ENCODE results near the gene KLF5. TPM values are rescaled to one million over a fixed set of nuclear protein-coding genes. Genes with fewer than 3 reads are reported as not detected.
A peak's percentile ranks its signal among the peaks of the same experiment; 100 is the strongest.

Gene KLF5
- 0.21 and 0.82 TPM in 2 replicates for total RNA-seq (2014; rRNA removed; shearing (Covaris generic))
- total RNA-seq (2022) = 0.29 and 1.1 TPM in 2 replicates
- percentile 33 among the genes with signal in this experiment for Bru-seq, nascent RNA
- BruChase-seq, experiment 1, labeled RNA remaining after a 6-hour chase = percentile 25 among the genes with signal in this experiment
- BruChase-seq, experiment 2, labeled RNA remaining after a 2-hour chase = percentile 36 among the genes with signal in this experiment
- long read RNA-seq, partial matches to known transcripts = 0 of 1 reads
- long read RNA-seq, other reads (novel, unspliced or antisense) = 1 of 1 reads

- no peak for TF ChIP-seq EZH2phosphoT487 (IDR thresholded peaks at IDR 0.05; ENCODE audit: borderline replicate concordance, low read depth, low read length)
- TF ChIP-seq CTCF (conservative IDR thresholded peaks at IDR 0.05; ENCODE audit: low read length) = no peak
- H3K9me3 ChIP-seq (ENCODE audit: low read length) = no peaks in the 10 kb centered on the region
- POLR2A ChIA-PET = no interaction called here
- H3K4me2 ChIP-seq (ENCODE audit: low read length) = peak within 1 kb of the TSS; percentile 66
- no peaks in the 10 kb centered on the region for H3K4me1 ChIP-seq (ENCODE audit: insufficient read depth, low read length, poor library complexity, severe bottlenecking)
- no peaks in the 10 kb centered on the region for H3K79me2 ChIP-seq (ENCODE audit: insufficient read depth, low read depth, low read length)
- intact Hi-C loops (cut with micrococcal nuclease; ENCODE audit: unreplicated experiment) = no loop called here
- H4K20me1 ChIP-seq (ENCODE audit: insufficient read depth, low read length) = no peaks in the 10 kb centered on the region; the same call in 1 of the 2 replicates
- peak; percentile 82 for DNase-seq (ENCODE audit: low spot score)
- peak within 1 kb of the TSS; percentile 64 for H3K4me3 ChIP-seq (ENCODE audit: low read depth, low read length, poor library complexity, severe bottlenecking)
- CTCF ChIA-PET (ENCODE audit: unreplicated experiment) = no interaction called here
- H2AFZ ChIP-seq (ENCODE audit: low read length) = peak within 1 kb of the TSS; percentile 30; the same call in 1 of the 2 replicates
- no peaks in the 10 kb centered on the region for H3K36me3 ChIP-seq (ENCODE audit: insufficient read depth, low read length)
- H3K27ac ChIP-seq (ENCODE audit: low read depth, low read length, poor library complexity, severe bottlenecking) = no peak within 1 kb of the TSS
- no peaks in the 10 kb centered on the region for H3K9me2 ChIP-seq (ENCODE audit: insufficient read depth, low read length)
- BruUV-seq (replicated peaks) = no TSS peak
These were observed at the start of gene KLF5 for GRCh38 chr13:73058736-73059459. TSS of gene KLF5 (plus strand) at chr13:73059005. CDS start at chr13:73059328, 323 bp downstream.

DNA sequence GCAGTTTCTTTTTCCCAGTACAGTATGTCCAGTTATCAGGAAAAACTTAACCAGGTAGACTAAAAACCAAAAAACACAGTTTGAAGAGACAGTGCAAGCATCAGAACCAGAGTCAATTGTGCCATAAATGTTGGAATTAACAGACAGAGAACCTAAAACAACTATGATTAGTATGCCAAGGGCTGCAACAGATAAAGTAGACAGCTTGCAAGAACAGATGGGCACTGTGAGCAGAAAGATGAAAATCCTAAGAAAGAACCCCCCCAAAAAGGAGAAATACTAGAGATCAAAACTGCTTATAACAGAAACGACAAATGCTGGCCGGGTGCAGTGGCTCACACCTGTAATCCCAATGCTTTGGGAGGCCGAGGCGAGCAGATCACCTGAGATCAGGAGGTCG is 47.1 kb upstream of the KLF5 start:
- CTCF ChIA-PET (ENCODE audit: unreplicated experiment) = no interaction called here

More for the DNA sequence above, 47.1 kb upstream of the KLF5 start:
- Histone ChIP-seq H3K9me3 (ENCODE audit: low read length) (no peaks in the 10 kb centered on the region), H3K9me2 (ENCODE audit: insufficient read depth, low read length) (no peaks in the 10 kb centered on the region), H4K20me1 (ENCODE audit: insufficient read depth, low read length) (no peaks in the 10 kb centered on the region), H3K27ac (ENCODE audit: low read depth, low read length, poor library complexity, severe bottlenecking) (no peak overlapping the region), H2AFZ (ENCODE audit: low read length) (no peak overlapping the region), H3K4me1 (ENCODE audit: insufficient read depth, low read length, poor library complexity, severe bottlenecking) (no peaks in the 10 kb centered on the region), H3K36me3 (ENCODE audit: insufficient read depth, low read length) (peaks cover 16% of the 10 kb centered on the region), H3K4me3 (ENCODE audit: low read depth, low read length, poor library complexity, severe bottlenecking) (no peak overlapping the region), H3K79me2 (ENCODE audit: insufficient read depth, low read depth, low read length) (no peaks in the 10 kb centered on the region), H3K4me2 (ENCODE audit: low read length) (no peak overlapping the region)
- no peak for TF ChIP-seq CTCF (conservative IDR thresholded peaks at IDR 0.05; ENCODE audit: low read length)
- TF ChIP-seq EZH2phosphoT487 (IDR thresholded peaks at IDR 0.05; ENCODE audit: borderline replicate concordance, low read depth, low read length) = no peak
- POLR2A ChIA-PET = interaction anchor here (0.5 kb wide), 1 partner anchor 233 kb away, joined by 4 read pairs; no protein-coding TSS in a partner anchor
- intact Hi-C loops (cut with micrococcal nuclease; ENCODE audit: unreplicated experiment) = no loop called here
- DNase-seq (ENCODE audit: low spot score) = no peak
- no TSS peak for BruUV-seq (replicated peaks)
